ENCODE measurements around the gene HEPACAM2.

Gene HEPACAM2

DNA sequence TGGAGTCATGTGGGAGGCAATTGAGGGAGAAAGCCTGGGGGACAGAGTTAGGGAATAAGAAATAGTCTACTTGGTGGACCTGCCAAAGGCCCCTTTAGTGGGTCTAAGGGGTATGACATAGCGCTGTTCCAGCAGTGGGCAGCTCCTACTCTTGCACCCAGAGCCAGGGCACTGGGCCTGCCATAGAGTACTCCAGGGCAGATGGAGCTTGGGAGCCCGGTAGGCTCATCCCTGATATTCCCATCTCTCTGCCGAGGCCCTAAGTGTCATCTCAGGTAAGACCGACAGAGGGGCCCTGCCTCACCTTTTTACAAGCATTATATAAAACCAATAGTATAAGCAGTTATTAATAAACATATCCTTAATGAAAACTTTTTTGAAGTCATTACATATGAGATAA lies 87.7 kb downstream of the HEPACAM2 start:
- no peak for DNase-seq (ENCODE audit: low read depth)
- in situ Hi-C loops (cut with HindIII; ENCODE audit: low sequenced_read_pairs) = no loop called here
- H3K4me3 ChIP-seq (ENCODE audit: low read depth, low read length) = no peak overlapping the region
- TF ChIP-seq, protein P1, sequence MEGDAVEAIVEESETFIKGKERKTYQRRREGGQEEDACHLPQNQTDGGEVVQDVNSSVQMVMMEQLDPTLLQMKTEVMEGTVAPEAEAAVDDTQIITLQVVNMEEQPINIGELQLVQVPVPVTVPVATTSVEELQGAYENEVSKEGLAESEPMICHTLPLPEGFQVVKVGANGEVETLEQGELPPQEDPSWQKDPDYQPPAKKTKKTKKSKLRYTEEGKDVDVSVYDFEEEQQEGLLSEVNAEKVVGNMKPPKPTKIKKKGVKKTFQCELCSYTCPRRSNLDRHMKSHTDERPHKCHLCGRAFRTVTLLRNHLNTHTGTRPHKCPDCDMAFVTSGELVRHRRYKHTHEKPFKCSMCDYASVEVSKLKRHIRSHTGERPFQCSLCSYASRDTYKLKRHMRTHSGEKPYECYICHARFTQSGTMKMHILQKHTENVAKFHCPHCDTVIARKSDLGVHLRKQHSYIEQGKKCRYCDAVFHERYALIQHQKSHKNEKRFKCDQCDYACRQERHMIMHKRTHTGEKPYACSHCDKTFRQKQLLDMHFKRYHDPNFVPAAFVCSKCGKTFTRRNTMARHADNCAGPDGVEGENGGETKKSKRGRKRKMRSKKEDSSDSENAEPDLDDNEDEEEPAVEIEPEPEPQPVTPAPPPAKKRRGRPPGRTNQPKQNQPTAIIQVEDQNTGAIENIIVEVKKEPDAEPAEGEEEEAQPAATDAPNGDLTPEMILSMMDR (IDR thresholded peaks at IDR 0.05; ENCODE audit: low read depth, low read length, missing control alignments) = no peak
